GM12878 (cell line): ENCODE data around the gene CDK7. TPM values are rescaled to one million over a fixed set of nuclear protein-coding genes. Genes with fewer than 3 reads are reported as not detected.

Source experiments
- ASH2L ChIP-seq: fragments of 300-600, 200-600 bp; sonication (generic); IDR thresholded peaks from 2 replicates; pipeline ENCODE4 v1.6.1; 2017; ENCODE audit warnings: low read depth, mild to moderate bottlenecking, borderline replicate concordance
- ATF7 ChIP-seq: fragments of 450-650 bp; IDR thresholded peaks from 2 replicates; pipeline ENCODE4 v1.6.1; 2016; ENCODE audit warnings: low read depth, mild to moderate bottlenecking
- CEBPB ChIP-seq, 2 experiments: fragments of 150-350 bp in 1 of 2; IDR thresholded peaks; 2 replicates each; pipeline ENCODE4 v1.6.1; 2012 to 2014; ENCODE audit warnings: low read depth in 2 of 2, low read length in 2 of 2, borderline replicate concordance in 1 of 2, inconsistent platforms in 1 of 2
- CHD1 ChIP-seq: IDR thresholded peaks from 2 replicates; pipeline ENCODE4 v1.6.1; 2012; ENCODE audit warnings: low read depth, low read length, improper control_type of control experiment
- CHD4 ChIP-seq: fragments of 200-600 bp; sonication (generic); IDR thresholded peaks from 2 replicates; pipeline ENCODE4 v1.6.1; 2016; ENCODE audit warnings: mild to moderate bottlenecking
- ESRRA ChIP-seq: IDR thresholded peaks from 2 replicates; pipeline ENCODE4 v1.6.1; 2012; ENCODE audit warnings: mild to moderate bottlenecking, low read length, improper control_type of control experiment
- EZH2 ChIP-seq: IDR thresholded peaks from 2 replicates; pipeline ENCODE4 v1.6.1; 2012; ENCODE audit warnings: low read depth, mild to moderate bottlenecking, control low read depth, inconsistent platforms, low read length, borderline replicate concordance; ENCODE audit not compliant: control insufficient read depth
- GABPA ChIP-seq: IDR thresholded peaks from 2 replicates; pipeline ENCODE4 v1.6.1; 2014; ENCODE audit warnings: antibody characterized with exemption, low read depth, mild to moderate bottlenecking, inconsistent platforms
- HCFC1 ChIP-seq: fragments of 150-350 bp; IDR thresholded peaks from 2 replicates; pipeline ENCODE4 v1.6.1; 2014; ENCODE audit warnings: low read length
- IRF5 ChIP-seq: fragments of 450-650 bp; IDR thresholded peaks from 2 replicates; pipeline ENCODE4 v1.6.1; 2017; ENCODE audit warnings: borderline replicate concordance
- MAX ChIP-seq: IDR thresholded peaks from 2 replicates; pipeline ENCODE4 v1.6.1; 2012; ENCODE audit warnings: low read depth, low read length, improper control_type of control experiment
- MYB ChIP-seq: fragments of 150-350 bp; IDR thresholded peaks from 2 replicates; pipeline ENCODE4 v1.6.1; 2014; ENCODE audit warnings: mild to moderate bottlenecking, low read depth, low read length, borderline replicate concordance
- NFIC ChIP-seq: IDR thresholded peaks from 2 replicates; pipeline ENCODE4 v1.6.1; 2012; ENCODE audit warnings: low read depth, mild to moderate bottlenecking, inconsistent platforms, low read length, moderate library complexity
- NR2C1 ChIP-seq: fragments of 450-650 bp; IDR thresholded peaks from 2 replicates; pipeline ENCODE4 v1.6.1; 2017; ENCODE audit warnings: antibody characterized with exemption, mild to moderate bottlenecking, moderate library complexity
- RAD21 ChIP-seq: IDR thresholded peaks from 2 replicates; pipeline ENCODE4 v1.6.1; 2011; ENCODE audit warnings: mild to moderate bottlenecking, low read depth, low read length, moderate library complexity; ENCODE audit not compliant: insufficient read depth
- RB1 ChIP-seq: fragments of 450-650 bp; formaldehyde crosslinking; IDR thresholded peaks from 2 replicates; pipeline ENCODE4 v1.6.1; 2017; ENCODE audit warnings: mild to moderate bottlenecking, borderline replicate concordance
- RFX5 ChIP-seq: IDR thresholded peaks from 2 replicates; pipeline ENCODE4 v1.6.1; 2011; ENCODE audit warnings: low read depth, low read length, improper control_type of control experiment
- SREBF2 ChIP-seq: IDR thresholded peaks from 2 replicates; pipeline ENCODE4 v1.6.1; 2012; ENCODE audit warnings: mild to moderate bottlenecking, low read length
- SRF ChIP-seq, 2 experiments: IDR thresholded peaks; 2 replicates each; pipeline ENCODE4 v1.6.1; 2011; ENCODE audit warnings: low read depth in 2 of 2, low read length in 2 of 2, mild to moderate bottlenecking in 1 of 2, moderate library complexity in 1 of 2
- STAT3 ChIP-seq: IDR thresholded peaks from 2 replicates; pipeline ENCODE4 v1.6.1; 2011; ENCODE audit warnings: low read depth, low read length, improper control_type of control experiment
- TCF7 ChIP-seq: IDR thresholded peaks from 2 replicates; pipeline ENCODE4 v1.6.1; 2014; ENCODE audit warnings: antibody characterized with exemption, borderline replicate concordance
- USF2 ChIP-seq: IDR thresholded peaks from 2 replicates; pipeline ENCODE4 v1.6.1; 2011; ENCODE audit warnings: low read depth, low read length, improper control_type of control experiment, borderline replicate concordance
- WRNIP1 ChIP-seq: IDR thresholded peaks from 2 replicates; pipeline ENCODE4 v1.6.1; 2011; ENCODE audit warnings: low read depth, low read length, improper control_type of control experiment, borderline replicate concordance
- ZBTB11 ChIP-seq: fragments of 450-650 bp; formaldehyde crosslinking; IDR thresholded peaks from 2 replicates; pipeline ENCODE4 v1.5.0; 2022; ENCODE audit warnings: mild to moderate bottlenecking, missing genetic modification characterization
- polyA plus RNA-seq, 11 experiments: library from polyadenylated mRNA; depleted of rRNA in 4 of 11; unstranded in 6 of 11; stranded (reverse) in 5 of 11; fragments of >200 nt; fragmentation: Nextera tagmentation in 4 of 11; fragmentation: Illumina TruSeq in 1 of 11; extraction: Ambion mirVana in 4 of 11; extraction: Trizol in 1 of 11; gene quantifications; 1 replicate in 1 of 11; 2 replicates in 10 of 11; pipeline versions ENCODE4 v1.2.1 to v1.2.3, GENCODE V29; 2011 to 2016; ENCODE audit warnings: inconsistent platforms in 2 of 11, missing spikeins in 2 of 11, low read depth in 1 of 11
- total RNA-seq, 4 experiments: library from RNA; depleted of rRNA in 3 of 4; stranded (reverse); fragments of >200 nt in 3 of 4; fragmentation: Illumina TruSeq in 1 of 4; extraction: Trizol in 1 of 4; gene quantifications; 2 replicates each; pipeline versions ENCODE4 v1.2.1 to v1.2.3, GENCODE V29; 2013 to 2021

Gene CDK7
- total and polyA plus RNA-seq, 10 of the 15 experiments (the other 5 are each of a cell fraction or from before 2014, with no cell fraction given): 26.0 to 93.9 (median 43.0) TPM

GRCh38 chr5:69217548-69218526 lies 16.8 kb upstream of the CDK7 start (continued):
- TF ChIP-seq ZBTB11 (CRISPR knock-in tag) (no peak), SRF (IDR thresholded peaks at IDR 0.05; ENCODE audit: low read depth in 2 of 2, low read length in 2 of 2) (peak; percentile 35 to 73; a peak in 3 of 4 replicates), CHD4 (no peak), NR2C1 (peak; percentile 81), WRNIP1 (no peak), MYB (no peak), ATF7 (no peak), RFX5 (peak; percentile 82), USF2 (no peak), CHD1 (peak; percentile 80; the same call in 1 of the 2 replicates), ESRRA (no peak; the same call in 1 of the 2 replicates), RAD21 (no peak), GABPA (0 out of 2 replicates have a peak, but pooled peaks have one; percentile 47), TCF7 (no peak), SREBF2 (no peak), CEBPB (IDR thresholded peaks at IDR 0.05; ENCODE audit: borderline replicate concordance in 1 of 2, low read depth in 2 of 2, low read length in 2 of 2) (no peak), ASH2L (peak; percentile 88; the same call in 1 of the 2 replicates), RB1 (peak; percentile 60; the same call in 1 of the 2 replicates), IRF5 (no peak), STAT3 (no peak), NFIC (no peak), EZH2 (no peak), HCFC1 (0 out of 2 replicates have a peak, but pooled peaks have one; percentile 19), MAX (peak; percentile 44; the same call in 1 of the 2 replicates)
